NCI-H187 (cell line): ENCODE data around the gene RC3H1.
"Not testable (repeated sequence)": the region's sequence is repeated elsewhere in the genome, so short reads cannot be mapped to it uniquely, and the experiment has no call there.

Experiments
- DNase-seq, 2 experiments: peaks; one replicate each; lab custom pipeline; 2025; lab: John Stamatoyannopoulos, UW

RC3H1 gene

GRCh38 chr1:174022080-174022975, at the start of gene RC3H1:
RC3H1 (minus strand) TSS chr1:174022357; CDS start chr1:173992985, 29,372 bp downstream.
- peak; percentile 82 to 91 for DNase-seq

GRCh38 chr1:174070614-174071013, 48.5 kb upstream of the RC3H1 start:
- DNase-seq = no peak

DNA sequence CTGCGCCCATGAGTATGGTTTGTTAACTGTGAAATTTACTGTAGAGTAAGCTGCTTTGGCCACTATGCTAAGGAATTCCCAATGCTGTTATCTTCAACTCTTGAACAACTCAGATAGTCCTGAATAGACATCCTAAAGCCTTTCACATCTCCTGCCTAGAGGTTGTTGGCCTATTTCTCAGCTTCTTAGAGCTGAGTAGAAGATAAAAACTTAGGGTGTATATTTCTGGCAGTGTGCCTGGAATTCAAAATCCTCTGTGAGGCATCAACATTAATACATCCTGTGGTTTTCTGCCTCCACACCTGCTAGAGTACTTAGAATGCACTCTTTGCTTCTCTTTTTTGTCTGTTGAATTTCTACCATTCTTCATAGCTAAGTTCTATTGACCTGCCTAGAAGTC, 45.8 kb upstream of the RC3H1 start:
- no peak for DNase-seq

GRCh38 chr1:174060090-174060489, 37.9 kb upstream of the RC3H1 start:
- no peak for DNase-seq

DNA sequence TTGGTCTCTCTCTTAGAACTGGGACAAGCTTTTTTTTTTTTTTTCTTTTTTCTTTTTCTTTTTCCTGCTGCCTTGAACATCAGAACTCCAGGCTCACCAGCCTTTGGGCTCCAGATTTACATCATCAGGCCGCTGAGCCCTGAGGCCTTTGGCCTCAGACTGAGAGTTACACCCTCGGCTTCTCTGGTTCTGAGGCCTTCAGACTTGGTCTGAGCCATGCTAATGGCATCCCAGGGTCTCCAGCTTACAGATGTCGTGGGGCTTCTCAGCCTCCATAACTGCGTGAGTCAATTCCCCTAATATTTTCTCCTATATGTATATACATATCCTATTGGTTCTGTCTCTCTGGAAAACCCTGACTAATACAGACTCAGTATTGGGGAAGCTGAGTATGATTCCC, 36.5 kb upstream of the RC3H1 start:
- no peak for DNase-seq

DNA sequence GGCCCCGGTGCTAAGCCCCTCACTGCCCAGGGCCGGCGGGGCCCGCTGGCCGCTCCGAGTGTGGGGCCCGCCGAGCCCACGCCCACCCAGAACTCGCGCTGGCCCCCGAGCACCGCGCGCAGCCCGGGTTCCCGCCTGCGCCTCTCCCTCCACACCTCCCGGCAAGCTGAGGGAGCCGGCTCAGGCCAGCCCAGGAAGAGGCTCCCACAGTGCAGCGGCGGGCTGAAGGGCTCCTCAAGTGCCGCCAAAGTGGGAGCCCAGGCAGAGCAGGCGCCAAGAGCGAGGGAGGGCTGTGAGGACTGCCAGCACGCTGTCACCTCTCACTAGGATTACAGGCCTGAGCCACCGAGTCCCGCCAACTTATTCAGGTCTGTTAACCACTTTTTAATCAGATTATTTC, 34.5 kb upstream of the RC3H1 start:
- DNase-seq = not testable (repeated sequence)

GRCh38 chr1:174055797-174056196, 33.6 kb upstream of the RC3H1 start:
- not testable (repeated sequence) for DNase-seq

DNA sequence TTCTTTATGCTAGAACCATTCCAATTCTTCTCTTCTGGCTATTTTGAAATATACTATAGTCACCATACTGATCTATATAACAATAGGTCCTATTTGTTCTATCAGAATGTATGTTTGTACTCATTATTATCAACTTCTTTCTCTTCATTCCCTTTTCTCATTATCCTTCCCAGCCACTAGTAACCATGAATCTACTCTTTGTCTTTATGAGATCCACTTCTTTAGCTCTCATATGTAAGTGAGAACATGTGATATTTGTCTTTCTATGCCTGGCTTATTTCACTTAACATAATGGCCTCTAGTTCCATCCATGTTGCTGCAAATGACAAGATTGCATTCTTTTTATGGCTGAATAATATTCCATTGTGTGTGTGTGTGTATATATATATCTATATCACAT, 31.7 kb upstream of the RC3H1 start:
- DNase-seq = no peak

DNA sequence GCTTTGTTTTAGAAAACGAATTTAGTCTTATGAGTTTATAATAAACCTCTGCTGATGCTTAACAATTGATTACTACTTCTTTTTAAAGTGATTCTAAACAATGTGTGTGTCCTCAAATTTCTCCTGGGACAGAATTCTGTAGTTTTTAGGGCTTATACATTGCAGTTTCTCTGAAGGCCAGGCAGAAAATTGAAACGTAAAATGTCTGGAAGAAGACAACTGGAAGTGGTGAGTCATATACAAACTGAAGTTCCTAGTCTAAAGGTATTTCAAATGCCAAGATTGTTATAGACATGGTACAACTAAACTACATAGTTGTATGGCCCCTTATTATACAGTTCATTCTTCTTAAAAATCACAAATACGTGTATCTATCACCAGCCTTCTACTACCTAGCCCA, 30.5 kb upstream of the RC3H1 start:
- DNase-seq = no peak

- no peak for DNase-seq
Observed at GRCh38 chr1:174051956-174052355, 29.8 kb upstream of the RC3H1 start.

DNA sequence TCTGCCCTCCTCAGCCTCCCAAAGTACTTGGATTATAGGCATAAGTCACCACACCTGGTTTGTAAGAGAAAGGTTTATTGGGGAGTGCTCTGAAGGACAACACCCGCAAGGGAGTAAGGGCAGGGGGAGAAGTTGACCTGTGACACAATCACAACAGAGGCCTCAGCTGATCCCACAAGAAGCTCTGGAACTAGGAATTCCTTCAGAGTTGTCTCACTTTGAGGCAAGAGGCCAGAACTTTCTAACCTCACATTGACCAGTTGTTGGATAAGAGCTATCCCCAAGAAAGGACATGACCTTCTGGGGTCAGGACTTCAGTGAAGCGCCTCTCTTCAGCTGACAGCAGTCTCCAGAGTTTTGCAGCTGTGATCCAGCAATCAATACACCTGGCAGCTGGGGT, 27.4 kb upstream of the RC3H1 start:
- no peak for DNase-seq

DNA sequence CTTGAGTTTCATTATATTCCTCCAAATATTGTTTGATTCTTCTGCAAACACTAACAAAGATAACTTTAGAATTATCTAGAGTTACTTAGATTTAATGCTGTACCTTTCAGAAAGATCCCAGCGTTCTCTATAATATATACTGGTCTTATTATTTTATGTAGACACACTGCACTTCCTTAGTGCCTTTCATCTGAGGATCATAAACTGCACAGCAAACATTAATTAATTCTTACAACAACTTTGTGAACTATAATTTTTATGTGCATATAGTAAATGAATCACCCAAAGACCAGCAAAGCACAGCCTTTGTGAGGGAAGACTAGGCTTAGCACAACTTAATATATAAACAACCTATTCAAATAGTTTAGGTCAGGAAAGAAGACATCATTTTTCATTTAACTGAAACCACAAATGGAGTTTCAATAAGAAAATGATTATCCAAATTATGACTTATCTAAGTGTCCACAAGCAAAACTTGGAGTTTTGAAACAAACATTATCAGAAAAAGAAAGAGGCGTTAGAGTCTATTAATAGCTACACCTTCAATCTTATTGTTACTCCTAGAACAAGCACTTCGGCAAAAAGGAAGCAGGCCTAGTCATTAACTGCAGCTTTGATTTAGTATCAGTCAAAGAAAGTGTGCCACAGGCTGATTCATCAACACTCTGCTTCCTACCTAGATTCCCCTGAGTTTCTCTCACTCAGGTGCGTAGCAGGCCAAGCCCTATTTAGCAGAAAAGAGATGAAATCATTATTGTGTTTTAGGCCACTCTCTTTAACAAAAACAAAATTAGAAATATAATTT, 22.5 kb upstream of the RC3H1 start:
- no peak for DNase-seq

DNA sequence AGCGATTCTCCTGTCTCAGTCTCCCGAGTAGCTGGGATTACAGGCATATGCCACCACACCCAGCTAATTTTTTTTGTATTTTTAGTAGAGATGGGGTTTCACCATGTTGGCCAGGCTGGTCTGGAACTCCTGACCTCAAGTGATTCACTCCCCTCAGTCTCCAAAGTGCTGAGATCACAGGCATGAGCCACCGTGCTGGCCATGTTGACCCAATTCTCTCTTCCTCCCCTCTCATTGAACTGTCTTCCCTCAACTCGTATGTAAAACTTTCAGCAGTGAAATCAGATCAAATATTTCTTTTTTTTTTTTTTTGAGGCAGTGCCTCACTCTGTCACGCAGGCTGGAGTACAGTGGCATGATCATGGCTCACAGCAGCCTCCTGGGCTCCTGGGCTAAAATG, 20.4 kb upstream of the RC3H1 start:
- not testable (repeated sequence) for DNase-seq

DNA sequence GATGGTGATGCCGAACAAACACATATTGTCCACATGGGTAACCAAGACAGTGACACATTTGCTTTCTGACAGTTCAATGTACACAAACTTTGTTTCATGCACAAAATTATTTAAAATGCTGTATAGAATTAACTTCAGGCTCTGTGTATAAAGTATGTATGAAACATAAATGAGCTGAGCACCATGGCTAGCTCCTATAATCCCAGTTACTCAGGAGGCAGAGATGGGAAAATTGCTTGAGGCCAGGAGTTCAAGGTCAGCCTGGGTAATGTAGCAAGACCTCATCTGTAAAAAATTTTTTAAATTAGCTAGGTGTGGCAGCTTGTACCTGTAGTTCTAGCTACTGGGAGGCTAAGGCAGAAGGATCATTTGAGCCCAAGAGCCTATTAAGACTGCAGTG, 19.2 kb upstream of the RC3H1 start:
- DNase-seq = no peak

DNA sequence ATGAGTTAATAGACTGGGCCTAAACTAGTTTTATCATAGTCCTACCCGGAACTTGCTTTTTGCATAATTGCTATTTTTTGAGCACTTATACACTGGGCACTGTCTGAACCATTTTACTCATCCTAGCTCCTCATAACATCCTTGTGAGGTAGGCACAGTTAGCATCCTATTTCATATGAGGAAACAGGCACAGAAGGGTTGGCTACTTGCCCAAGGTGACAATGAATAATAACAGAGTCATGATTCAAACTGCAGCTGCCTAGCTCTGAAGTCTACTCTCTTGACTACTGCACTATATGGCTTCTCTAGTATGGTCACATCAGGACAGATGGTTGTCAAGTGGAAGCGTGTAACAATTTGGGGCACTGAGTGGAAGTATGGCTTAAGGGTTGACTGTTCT, 18.2 kb upstream of the RC3H1 start:
- peak; percentile 26 to 34 for DNase-seq

- DNase-seq = no peak
Observed at GRCh38 chr1:174039027-174039426, 16.9 kb upstream of the RC3H1 start.

DNA sequence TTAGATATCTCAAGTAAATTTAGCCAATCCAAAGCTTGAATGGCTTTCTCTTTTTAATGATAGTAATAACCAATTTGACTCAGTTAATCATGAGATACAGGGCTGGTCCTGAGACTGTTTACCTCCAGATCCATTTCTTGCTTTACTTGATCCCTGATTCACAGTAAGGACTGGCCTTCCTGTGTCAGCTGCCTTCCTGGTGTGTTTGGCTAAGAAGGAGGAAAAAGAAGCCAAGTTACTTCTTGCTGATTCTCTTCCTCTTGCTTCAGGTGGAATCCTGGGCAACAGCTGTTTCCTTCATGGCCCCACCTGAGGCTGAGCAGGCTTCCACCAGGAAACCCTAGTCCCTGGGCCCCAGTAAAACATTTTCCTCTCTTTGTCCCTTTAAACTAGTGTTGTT, 14.6 kb upstream of the RC3H1 start:
- DNase-seq = no peak

DNA sequence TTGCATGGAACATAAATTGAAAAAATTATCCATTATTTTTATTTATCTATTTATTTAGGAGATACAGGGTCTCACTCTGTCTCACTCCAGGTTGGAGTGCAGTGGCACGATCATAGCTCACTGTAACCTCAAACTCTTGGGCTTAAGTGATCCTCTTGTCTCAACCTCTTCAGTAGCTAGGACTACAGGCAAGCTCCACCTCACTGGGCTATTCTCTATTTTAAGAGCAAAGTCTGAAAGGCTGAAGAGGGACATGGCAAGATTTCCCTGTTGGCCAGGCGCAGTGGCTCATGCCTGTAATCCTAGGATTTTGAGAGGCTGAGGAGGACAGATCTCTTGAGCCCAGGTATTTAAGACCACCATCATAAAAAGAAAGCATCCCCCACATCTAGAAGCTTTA, 14.0 kb upstream of the RC3H1 start:
- peak in 1 of 2 experiments; percentile 43 for DNase-seq

DNA sequence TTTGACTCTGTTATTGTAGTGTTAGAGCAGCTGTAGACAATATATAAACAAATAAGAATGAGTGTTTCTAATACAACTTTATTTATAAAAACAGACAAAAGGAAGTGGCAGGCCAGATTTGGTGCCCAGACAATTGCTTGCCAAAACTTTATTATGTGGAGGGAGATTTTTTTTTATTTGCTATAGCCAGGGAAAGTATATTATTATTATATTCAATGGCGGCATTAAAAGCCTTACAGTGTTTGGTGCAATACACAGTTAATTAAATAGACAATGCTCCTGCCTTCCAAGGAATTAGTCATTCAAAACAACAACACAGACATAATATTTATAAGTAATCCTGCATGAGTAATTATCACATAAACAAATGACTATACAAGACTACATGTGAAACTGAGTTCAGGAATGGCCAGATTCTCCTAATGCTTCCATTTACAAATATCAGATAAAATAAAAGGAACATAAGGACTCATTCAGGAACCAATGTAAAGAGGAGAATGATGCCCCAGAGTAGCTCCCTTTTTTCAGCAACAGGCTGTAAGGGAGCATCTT, 10.6 kb upstream of the RC3H1 start:
- DNase-seq = no peak

DNA sequence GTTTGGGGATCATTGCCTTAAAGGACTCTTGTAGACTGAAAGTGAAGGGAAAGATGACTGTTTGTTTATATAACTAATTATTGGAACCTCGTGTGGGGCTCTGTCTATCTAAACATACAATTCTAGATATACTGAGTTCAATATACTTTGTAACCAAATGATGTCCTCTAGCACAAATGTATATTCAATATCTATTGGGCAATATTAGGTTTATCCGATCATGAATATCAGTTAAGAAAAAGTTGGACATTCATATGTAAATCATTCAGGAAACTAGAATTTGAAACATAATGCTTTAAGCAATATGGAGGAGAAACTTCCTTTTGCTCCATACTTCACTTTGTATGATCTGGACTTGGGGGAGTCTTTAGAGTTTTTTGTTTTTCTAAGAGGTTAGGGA, 8.9 kb upstream of the RC3H1 start:
- no peak for DNase-seq

- DNase-seq = no peak
Observed at GRCh38 chr1:174028495-174028894, 6.3 kb upstream of the RC3H1 start.

DNA sequence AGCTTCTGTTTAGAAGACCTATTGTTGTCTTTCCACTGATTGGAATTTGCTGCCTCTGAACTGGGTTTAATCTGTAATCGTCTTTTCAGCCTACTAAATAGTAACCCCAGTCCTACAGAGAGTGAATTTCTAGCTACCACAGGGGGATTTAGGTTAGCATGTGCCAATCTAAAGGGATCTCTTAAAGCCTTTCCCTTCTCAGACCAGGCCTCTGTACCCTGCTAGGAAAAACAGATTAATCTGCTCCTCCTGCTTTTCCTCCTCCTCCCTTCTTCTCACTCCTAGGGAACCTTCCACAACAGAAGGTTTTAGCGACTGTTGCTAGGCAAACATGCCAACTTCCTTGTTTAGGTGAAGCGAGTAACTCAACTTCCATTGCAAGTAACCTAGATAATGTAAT, 1.3 kb upstream of the RC3H1 start:
- DNase-seq = no peak

GRCh38 chr1:174022976-174023277, 770 bp upstream of the RC3H1 start:
- no peak for DNase-seq
